CD4-positive, alpha-beta T cell treated with Interleukin-15 for 4 hours (primary cell): ENCODE data around the gene SLC39A11.
"Not testable (repeated sequence)": the region's sequence is repeated elsewhere in the genome, so short reads cannot be mapped to it uniquely, and the experiment has no call there.

Experiments used
- DNase-seq: peaks from one replicate; pipeline ENCODE4 v3.0.0-alpha.2; 2020; ENCODE audit warnings: low spot score

SLC39A11 gene

GRCh38 chr17:73092523-73093135 lies at the start of gene SLC39A11:
Gene SLC39A11, minus strand, starts transcription at chr17:73092688. Its CDS starts 3,924 bp downstream, at chr17:73088764.
- peak; percentile 88 for DNase-seq

- no peak for DNase-seq
Observed at GRCh38 chr17:73141411-73141810, 48.9 kb upstream of the SLC39A11 start.

GRCh38 chr17:73140566-73140965 lies 48.1 kb upstream of the SLC39A11 start:
- no peak for DNase-seq

- no peak for DNase-seq
Observed at GRCh38 chr17:73139296-73139695, 46.8 kb upstream of the SLC39A11 start.

- no peak for DNase-seq
Observed at GRCh38 chr17:73138541-73139138, 46.2 kb upstream of the SLC39A11 start.

GRCh38 chr17:73137376-73137775 lies 44.9 kb upstream of the SLC39A11 start:
- no peak for DNase-seq

GRCh38 chr17:73135766-73136165 lies 43.3 kb upstream of the SLC39A11 start:
- DNase-seq = no peak

- DNase-seq = no peak
Observed at GRCh38 chr17:73133911-73134649, 41.6 kb upstream of the SLC39A11 start.

GRCh38 chr17:73132085-73132492 lies 39.6 kb upstream of the SLC39A11 start:
- no peak for DNase-seq

GRCh38 chr17:73131439-73131838 lies 39.0 kb upstream of the SLC39A11 start:
- DNase-seq = not testable (repeated sequence)

- DNase-seq = no peak
Observed at GRCh38 chr17:73130977-73131376, 38.5 kb upstream of the SLC39A11 start.

- DNase-seq = no peak
Observed at GRCh38 chr17:73128496-73128895, 36.0 kb upstream of the SLC39A11 start.

- DNase-seq = no peak
Observed at GRCh38 chr17:73126716-73127473, 34.4 kb upstream of the SLC39A11 start.

GRCh38 chr17:73123606-73124320 lies 31.3 kb upstream of the SLC39A11 start:
- DNase-seq = no peak

GRCh38 chr17:73122953-73123605 lies 30.6 kb upstream of the SLC39A11 start:
- DNase-seq = no peak

GRCh38 chr17:73121506-73121905 lies 29.0 kb upstream of the SLC39A11 start:
- no peak for DNase-seq

GRCh38 chr17:73119631-73120030 lies 27.1 kb upstream of the SLC39A11 start:
- DNase-seq = no peak

- DNase-seq = no peak
Observed at GRCh38 chr17:73118951-73119391, 26.5 kb upstream of the SLC39A11 start.

GRCh38 chr17:73118139-73118538 lies 25.7 kb upstream of the SLC39A11 start:
- DNase-seq = no peak

GRCh38 chr17:73112246-73112645 lies 19.8 kb upstream of the SLC39A11 start:
- no peak for DNase-seq

GRCh38 chr17:73111386-73111785 lies 18.9 kb upstream of the SLC39A11 start:
- no peak for DNase-seq
